Upper lobe of right lung (tissue), 1 donor: ENCODE measurements around the gene HES4. TPM values are rescaled to one million over a fixed set of nuclear protein-coding genes. Genes with fewer than 3 reads are reported as not detected.
"Not testable (repeated sequence)": the region's sequence is repeated elsewhere in the genome, so short reads cannot be mapped to it uniquely, and the experiment has no call there.

Experiments
- ATAC-seq: fragments of 200-7000 bp; cut with Tn5 transposase; one replicate; pipeline ENCODE4 v1.9.1; 2020; ENCODE audit warnings: mild to moderate bottlenecking, moderate library complexity
- DNase-seq: peaks from one replicate; pipeline ENCODE4 v3.0.0-alpha.2; 2020
- H3K27ac ChIP-seq: fragments of 200-600 bp; one replicate; pipeline ENCODE4 v1.8.0; 2022
- H3K27me3 ChIP-seq: fragments of 200-600 bp; one replicate; pipeline ENCODE4 v1.8.0; 2022; ENCODE audit warnings: mild to moderate bottlenecking
- H3K36me3 ChIP-seq: fragments of 200-600 bp; one replicate; pipeline ENCODE4 v1.8.0; 2022
- H3K4me1 ChIP-seq: fragments of 200-600 bp; one replicate; pipeline ENCODE4 v1.8.0; 2022
- H3K4me3 ChIP-seq: fragments of 200-600 bp; one replicate; pipeline ENCODE4 v1.8.0; 2022; ENCODE audit warnings: mild to moderate bottlenecking
- H3K9me3 ChIP-seq: fragments of 200-600 bp; one replicate; pipeline ENCODE4 v1.8.0; 2022
- intact Hi-C: fragments of 100-400 bp; cut with DNase I; formaldehyde crosslinking; loops from one replicate; pipeline ENCODE4 v1.11.0; 2022
- total RNA-seq: library from RNA; stranded (reverse); fragmentation: NEBNext Ultra II Directional; extraction: Animal tissue kit (Norgen Biotek cat#: 25700); gene quantifications from one replicate; pipeline ENCODE4 v1.2.1, GENCODE V29; 2021
- TF ChIP-seq, protein P1 (sequence below): fragments of 200-600 bp; IDR thresholded peaks from one replicate; pipeline ENCODE4 v1.8.0; 2022; ENCODE audit warnings: antibody characterized with exemption
- donor health status: DM: no; HTN: yes; CAD: no; lungs with severe emphysema.

HES4 gene
- total RNA-seq, 1 donor from 2014 or later: 26.8 TPM

DNA sequence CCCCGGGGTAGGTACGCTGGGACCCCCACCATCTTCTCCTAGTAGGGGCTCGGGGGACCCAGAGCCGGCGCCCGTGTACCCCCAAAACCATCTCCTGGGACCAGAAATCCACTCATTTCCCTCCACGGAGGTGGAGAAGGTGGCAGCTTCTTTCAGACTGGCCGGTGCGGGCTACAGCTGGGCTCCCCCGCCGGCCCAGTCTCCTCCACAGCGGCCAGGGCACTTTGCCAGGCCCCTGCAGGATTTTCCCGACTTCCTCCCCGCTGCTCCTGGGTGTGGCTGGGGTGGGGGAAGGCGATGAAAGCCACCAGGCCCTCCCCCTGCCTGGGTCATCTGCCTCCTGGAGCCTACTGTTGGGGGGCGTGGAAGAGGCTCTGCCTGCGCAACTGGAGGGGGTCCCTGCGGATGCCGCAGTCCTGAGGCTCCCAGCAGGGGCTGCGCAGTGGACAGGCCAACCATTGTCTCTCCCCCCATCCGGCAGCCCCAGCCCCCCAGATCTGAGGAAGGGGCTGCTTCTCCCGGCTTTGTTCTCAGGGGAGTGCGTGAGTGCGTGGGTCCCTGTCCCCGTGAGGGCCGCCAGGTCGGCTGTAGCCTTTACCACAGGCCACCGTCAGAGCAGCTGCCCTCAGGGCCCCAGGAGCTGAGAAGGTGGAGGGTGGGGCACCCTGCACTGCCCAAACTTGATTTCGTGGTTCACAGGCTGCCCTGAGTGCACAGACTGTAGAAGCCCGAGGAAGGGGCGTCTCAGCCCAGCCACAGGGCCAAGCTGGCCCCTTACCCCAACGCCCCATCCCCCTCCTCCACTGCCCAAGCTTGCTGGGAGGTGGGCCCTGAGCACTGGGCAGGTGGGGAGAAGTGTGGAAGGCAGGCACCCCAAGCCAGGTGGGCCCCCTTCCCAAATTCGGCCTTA is 21.4 kb upstream of the HES4 start:
- Histone ChIP-seq H3K4me1 (peaks cover 32% of the 10 kb centered on the region), H3K36me3 (no peaks in the 10 kb centered on the region), H3K4me3 (peak overlapping the region; percentile 63), H3K27me3 (no peaks in the 10 kb centered on the region), H3K9me3 (no peaks in the 10 kb centered on the region), H3K27ac (peak overlapping the region; percentile 59)
- ATAC-seq: peak; percentile 19
- intact Hi-C loops: no loop called here
- peak; percentile 88 for DNase-seq
- TF ChIP-seq, protein P1, sequence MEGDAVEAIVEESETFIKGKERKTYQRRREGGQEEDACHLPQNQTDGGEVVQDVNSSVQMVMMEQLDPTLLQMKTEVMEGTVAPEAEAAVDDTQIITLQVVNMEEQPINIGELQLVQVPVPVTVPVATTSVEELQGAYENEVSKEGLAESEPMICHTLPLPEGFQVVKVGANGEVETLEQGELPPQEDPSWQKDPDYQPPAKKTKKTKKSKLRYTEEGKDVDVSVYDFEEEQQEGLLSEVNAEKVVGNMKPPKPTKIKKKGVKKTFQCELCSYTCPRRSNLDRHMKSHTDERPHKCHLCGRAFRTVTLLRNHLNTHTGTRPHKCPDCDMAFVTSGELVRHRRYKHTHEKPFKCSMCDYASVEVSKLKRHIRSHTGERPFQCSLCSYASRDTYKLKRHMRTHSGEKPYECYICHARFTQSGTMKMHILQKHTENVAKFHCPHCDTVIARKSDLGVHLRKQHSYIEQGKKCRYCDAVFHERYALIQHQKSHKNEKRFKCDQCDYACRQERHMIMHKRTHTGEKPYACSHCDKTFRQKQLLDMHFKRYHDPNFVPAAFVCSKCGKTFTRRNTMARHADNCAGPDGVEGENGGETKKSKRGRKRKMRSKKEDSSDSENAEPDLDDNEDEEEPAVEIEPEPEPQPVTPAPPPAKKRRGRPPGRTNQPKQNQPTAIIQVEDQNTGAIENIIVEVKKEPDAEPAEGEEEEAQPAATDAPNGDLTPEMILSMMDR: no peak

GRCh38 chr1:1020415-1021009 is 20.6 kb upstream of the HES4 start:
- H3K9me3 ChIP-seq: no peaks in the 10 kb centered on the region
- no peak for DNase-seq
- H3K36me3 ChIP-seq: no peaks in the 10 kb centered on the region
- intact Hi-C loops: no loop called here
- H3K4me3 ChIP-seq: peak overlapping the region; percentile 63
- peaks cover 32% of the 10 kb centered on the region for H3K4me1 ChIP-seq
- H3K27me3 ChIP-seq: no peaks in the 10 kb centered on the region
- peak overlapping the region; percentile 59 for H3K27ac ChIP-seq
- TF ChIP-seq, protein P1: no peak
- no peak for ATAC-seq

GRCh38 chr1:1020000-1020404 is 20.1 kb upstream of the HES4 start, which contains the start of gene AGRN:
TSS of gene AGRN (plus strand) at chr1:1020120. CDS start at chr1:1020173, 53 bp downstream.
- intact Hi-C loops: no loop called here
- DNase-seq: no peak

DNA sequence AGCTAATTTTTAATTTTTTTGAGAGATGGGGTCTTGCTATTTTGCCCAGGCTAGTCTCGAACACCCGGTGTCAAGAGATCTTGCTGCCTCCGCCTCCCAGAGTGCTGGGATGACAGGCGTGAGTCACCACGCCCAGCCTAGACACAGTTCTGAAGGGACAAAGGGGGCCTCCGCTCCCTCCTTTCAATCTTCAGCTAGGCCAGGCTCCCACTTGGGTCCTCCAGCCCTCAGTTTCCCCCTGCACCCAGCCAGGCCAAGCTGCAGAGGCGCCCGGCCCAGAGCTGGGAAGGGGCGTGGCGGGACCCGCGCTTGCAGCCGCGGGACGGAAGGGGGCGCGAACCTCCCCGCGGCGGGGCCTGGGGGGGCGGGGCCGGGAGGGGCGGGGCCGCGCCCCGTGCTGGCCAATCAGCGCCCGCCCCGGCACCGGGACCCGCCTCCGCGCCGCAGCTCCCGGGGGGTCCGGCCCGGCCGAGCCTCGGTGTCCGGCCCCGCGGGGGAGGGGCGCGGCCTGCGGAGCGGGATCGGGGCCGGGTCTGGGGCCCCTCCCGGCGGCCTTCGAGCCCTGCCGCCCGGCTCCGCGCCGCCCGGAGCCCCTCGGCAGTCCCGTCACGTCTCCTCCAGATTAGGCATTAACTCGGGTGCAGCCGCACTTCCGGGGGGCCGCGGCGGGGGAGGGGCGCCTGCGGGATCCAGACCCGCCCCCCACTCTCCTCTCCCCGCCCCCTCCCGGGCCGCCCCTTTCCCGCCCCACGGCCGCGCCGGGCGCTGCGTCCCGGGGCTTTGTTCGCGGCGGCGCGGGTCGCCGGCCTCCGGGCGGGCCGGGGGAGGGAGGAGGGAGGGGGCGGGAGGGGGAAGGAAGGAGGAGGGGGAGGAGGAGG is 19.5 kb upstream of the HES4 start:
- Histone ChIP-seq H3K9me3 (no peaks in the 10 kb centered on the region), H3K4me3 (peak overlapping the region; percentile 63), H3K27ac (peak overlapping the region; percentile 80), H3K27me3 (no peaks in the 10 kb centered on the region), H3K4me1 (peaks cover 29% of the 10 kb centered on the region), H3K36me3 (no peaks in the 10 kb centered on the region)
- TF ChIP-seq, protein P1: peak; percentile 27
- ATAC-seq (peak; percentile 90), DNase-seq (peak; percentile 92)
- intact Hi-C loops: no loop called here

More at GRCh38 chr1:1020000-1020404, 20.1 kb upstream of the HES4 start, which contains the start of gene AGRN:
- H3K4me3 ChIP-seq: peak within 1 kb of the TSS; percentile 63
- H3K36me3 ChIP-seq: no peaks in the 10 kb centered on the region
- H3K4me1 ChIP-seq: peaks cover 32% of the 10 kb centered on the region
- peak; percentile 37 for ATAC-seq
- TF ChIP-seq, protein P1: no peak
- peak within 1 kb of the TSS; percentile 80 for H3K27ac ChIP-seq
- no peaks in the 10 kb centered on the region for H3K9me3 ChIP-seq
- H3K27me3 ChIP-seq: no peaks in the 10 kb centered on the region

DNA sequence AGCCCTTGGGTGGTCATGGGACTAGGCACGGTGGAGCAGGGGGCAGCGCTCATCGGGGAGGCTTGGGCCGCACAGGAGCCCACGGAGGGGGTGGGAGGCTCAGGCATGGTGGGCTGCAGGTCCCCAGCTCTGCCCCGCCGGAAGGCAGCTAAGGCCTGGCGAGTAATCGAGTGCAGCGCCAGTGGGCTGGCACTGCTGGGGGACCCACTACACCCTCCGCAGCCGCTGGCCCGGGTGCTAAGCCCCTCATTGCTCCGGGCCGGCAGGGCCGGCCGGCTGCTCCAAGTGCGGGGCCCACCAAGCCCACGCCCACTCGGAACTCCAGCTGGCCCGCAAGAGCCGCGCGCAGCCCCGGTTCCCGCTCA is 18.4 kb upstream of the HES4 start:
- intact Hi-C loops, ATAC-seq, H3K4me3 ChIP-seq, DNase-seq, H3K36me3 ChIP-seq, H3K9me3 ChIP-seq, H3K27ac ChIP-seq, H3K27me3 ChIP-seq: not testable (repeated sequence)
- peaks cover 29% of the 10 kb centered on the region for H3K4me1 ChIP-seq

DNA sequence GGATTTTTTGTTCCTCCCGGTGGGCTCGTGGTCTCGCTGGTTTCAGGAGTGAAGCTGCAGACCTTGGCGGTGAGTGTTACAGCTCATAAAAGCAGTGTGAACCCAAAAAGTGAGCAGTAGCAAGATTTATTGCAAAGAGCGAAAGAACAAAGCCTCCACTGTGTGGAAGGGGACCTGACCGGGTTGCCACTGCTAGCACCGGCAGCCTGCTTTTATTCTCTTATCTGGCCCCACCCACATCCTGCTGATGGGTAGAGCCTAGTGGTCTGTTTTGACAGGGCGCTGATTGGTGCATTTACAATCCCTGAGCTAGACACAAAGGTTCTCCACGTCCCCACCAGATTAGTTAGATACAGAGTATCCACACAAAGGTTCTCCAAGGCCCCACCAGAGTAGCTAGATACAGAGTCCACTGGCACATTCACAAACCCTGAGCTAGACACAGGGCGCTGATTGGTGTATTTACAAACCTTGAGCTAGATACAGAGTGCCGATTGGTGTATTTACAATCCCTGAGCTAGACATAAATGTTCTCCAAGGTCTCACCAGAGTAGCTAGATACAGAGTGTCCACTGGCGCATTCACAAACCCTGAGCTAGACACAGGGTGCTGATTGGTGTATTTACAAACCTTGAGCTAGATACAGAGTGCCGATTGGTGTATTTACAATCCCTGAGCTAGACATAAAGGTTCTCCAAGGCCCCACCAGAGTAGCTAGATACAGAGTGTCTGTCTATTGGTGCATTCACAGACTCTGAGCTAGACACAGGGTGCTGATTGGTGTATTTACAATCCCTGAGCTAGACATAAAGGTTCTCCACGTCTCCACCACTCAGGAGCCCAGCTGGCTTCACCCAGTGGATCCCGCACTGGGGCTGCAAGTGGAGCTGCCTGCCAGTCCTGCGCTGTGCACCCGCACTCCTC is 17.8 kb upstream of the HES4 start:
- H3K27ac ChIP-seq, ATAC-seq, H3K9me3 ChIP-seq, H3K4me3 ChIP-seq, intact Hi-C loops, H3K27me3 ChIP-seq, H3K36me3 ChIP-seq, DNase-seq: not testable (repeated sequence)
- H3K4me1 ChIP-seq: peaks cover 31% of the 10 kb centered on the region
